ENCODE measurements around the gene GOLGA6A.

- TF ChIP-seq CTCF (IDR thresholded peaks at IDR 0.05; ENCODE audit: low read depth, low read length, poor library complexity, severe bottlenecking) (no peak), EZH2phosphoT487 (IDR thresholded peaks at IDR 0.05; ENCODE audit: borderline replicate concordance, low read length) (no peak)
These were observed 31.7 kb downstream of the GOLGA6A start for GRCh38 chr15:74050556-74051234.

Measured in DOHH2 (cell line).